HL-60 (cell line): ENCODE measurements around the gene MICU1.

Experiments
- DNase-seq, 2 experiments: peaks; one replicate each; pipeline ENCODE4 v3.0.0-alpha.2; 2010 to 2020; ENCODE audit warnings: low read depth in 1 of 2, low spot score in 1 of 2
- H3K27ac ChIP-seq: fragments of 250-450 bp; sonication (Bioruptor Pico); replicated peaks from 2 replicates; pipeline ENCODE4 v1.5.1; 2020; ENCODE audit warnings: mild to moderate bottlenecking, moderate library complexity
- H3K27me3 ChIP-seq: fragments of 250-450 bp; sonication (Bioruptor Pico); 2 replicates; pipeline ENCODE4 v1.5.1; 2021; ENCODE audit warnings: mild to moderate bottlenecking, moderate library complexity; ENCODE audit not compliant: insufficient read depth, poor library complexity, severe bottlenecking
- H3K4me3 ChIP-seq: replicated peaks from 2 replicates; pipeline ENCODE4 v1.5.1; 2011; ENCODE audit warnings: mild to moderate bottlenecking, control low read depth, low read length; ENCODE audit not compliant: insufficient read depth
- CTCF ChIP-seq: IDR thresholded peaks from one replicate; pipeline ENCODE4 v1.5.1; 2011; ENCODE audit warnings: low read length, control low read depth, inconsistent platforms; ENCODE audit not compliant: insufficient read depth
- GABPA ChIP-seq: IDR thresholded peaks from 2 replicates; pipeline ENCODE4 v1.6.1; 2012; ENCODE audit warnings: low read depth
- POLR2AphosphoS5 ChIP-seq: IDR thresholded peaks from 2 replicates; pipeline ENCODE4 v1.6.1; 2012; ENCODE audit warnings: low read depth
- SPI1 ChIP-seq: IDR thresholded peaks from 2 replicates; pipeline ENCODE4 v1.6.1; 2012; ENCODE audit warnings: low read depth, mild to moderate bottlenecking, borderline replicate concordance
- TF ChIP-seq, protein P1 (sequence below): IDR thresholded peaks from 2 replicates; pipeline ENCODE4 v1.6.1; 2012; ENCODE audit warnings: low read depth; ENCODE audit not compliant: insufficient replicate concordance

The MICU1 gene

GRCh38 chr10:72660220-72660619 lies 34.3 kb upstream of the MICU1 start:
- Histone ChIP-seq H3K27ac (no peak overlapping the region), H3K27me3 (no peaks in the 10 kb centered on the region), H3K4me3 (no peak overlapping the region)
- no peak for DNase-seq
- no peak for TF ChIP-seq GABPA
- no peak for TF ChIP-seq CTCF
- TF ChIP-seq SPI1, result no peak
- TF ChIP-seq POLR2AphosphoS5, result no peak
- TF ChIP-seq, protein P1, sequence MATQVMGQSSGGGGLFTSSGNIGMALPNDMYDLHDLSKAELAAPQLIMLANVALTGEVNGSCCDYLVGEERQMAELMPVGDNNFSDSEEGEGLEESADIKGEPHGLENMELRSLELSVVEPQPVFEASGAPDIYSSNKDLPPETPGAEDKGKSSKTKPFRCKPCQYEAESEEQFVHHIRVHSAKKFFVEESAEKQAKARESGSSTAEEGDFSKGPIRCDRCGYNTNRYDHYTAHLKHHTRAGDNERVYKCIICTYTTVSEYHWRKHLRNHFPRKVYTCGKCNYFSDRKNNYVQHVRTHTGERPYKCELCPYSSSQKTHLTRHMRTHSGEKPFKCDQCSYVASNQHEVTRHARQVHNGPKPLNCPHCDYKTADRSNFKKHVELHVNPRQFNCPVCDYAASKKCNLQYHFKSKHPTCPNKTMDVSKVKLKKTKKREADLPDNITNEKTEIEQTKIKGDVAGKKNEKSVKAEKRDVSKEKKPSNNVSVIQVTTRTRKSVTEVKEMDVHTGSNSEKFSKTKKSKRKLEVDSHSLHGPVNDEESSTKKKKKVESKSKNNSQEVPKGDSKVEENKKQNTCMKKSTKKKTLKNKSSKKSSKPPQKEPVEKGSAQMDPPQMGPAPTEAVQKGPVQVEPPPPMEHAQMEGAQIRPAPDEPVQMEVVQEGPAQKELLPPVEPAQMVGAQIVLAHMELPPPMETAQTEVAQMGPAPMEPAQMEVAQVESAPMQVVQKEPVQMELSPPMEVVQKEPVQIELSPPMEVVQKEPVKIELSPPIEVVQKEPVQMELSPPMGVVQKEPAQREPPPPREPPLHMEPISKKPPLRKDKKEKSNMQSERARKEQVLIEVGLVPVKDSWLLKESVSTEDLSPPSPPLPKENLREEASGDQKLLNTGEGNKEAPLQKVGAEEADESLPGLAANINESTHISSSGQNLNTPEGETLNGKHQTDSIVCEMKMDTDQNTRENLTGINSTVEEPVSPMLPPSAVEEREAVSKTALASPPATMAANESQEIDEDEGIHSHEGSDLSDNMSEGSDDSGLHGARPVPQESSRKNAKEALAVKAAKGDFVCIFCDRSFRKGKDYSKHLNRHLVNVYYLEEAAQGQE, result no peak

GRCh38 chr10:72659694-72660093 lies 33.8 kb upstream of the MICU1 start:
- no peak for TF ChIP-seq GABPA
- no peak for TF ChIP-seq POLR2AphosphoS5
- TF ChIP-seq, protein P1, result no peak
- H3K4me3 ChIP-seq, result no peak overlapping the region

GRCh38 chr10:72658696-72659400 lies 33.0 kb upstream of the MICU1 start:
- Histone ChIP-seq H3K4me3 (no peak overlapping the region), H3K27me3 (no peaks in the 10 kb centered on the region), H3K27ac (no peak overlapping the region)
- no peak for DNase-seq
- TF ChIP-seq GABPA (no peak), POLR2AphosphoS5 (no peak), SPI1 (no peak), CTCF (no peak)
- TF ChIP-seq, protein P1, result no peak

More at GRCh38 chr10:72659694-72660093, 33.8 kb upstream of the MICU1 start:
- DNase-seq, result no peak
- H3K27ac ChIP-seq, result no peak overlapping the region
- H3K27me3 ChIP-seq, result no peaks in the 10 kb centered on the region
